OCI-LY1 (cell line): ENCODE measurements around the gene COL9A3.

Experiments used
- CTCF ChIP-seq: fragments of 200-600 bp; sonication (generic), shearing (Covaris generic); IDR thresholded peaks from 2 replicates; pipeline ENCODE4 v1.5.1; 2017; ENCODE audit warnings: mild to moderate bottlenecking, antibody characterized with exemption, low read length, moderate library complexity, mixed read lengths
- EZH2 ChIP-seq: fragments of 200-600 bp; sonication (generic), shearing (Covaris generic); IDR thresholded peaks from 2 replicates; pipeline ENCODE4 v1.8.0; 2017; ENCODE audit warnings: borderline replicate concordance, mixed run types, mild to moderate bottlenecking, antibody characterized with exemption, low read length, moderate library complexity, mixed read lengths

- TF ChIP-seq EZH2 (no peak), CTCF (no peak)
These were observed 33.6 kb downstream of the COL9A3 start for GRCh38 chr20:62850333-62850974.
